BLaER1 (cell line): ENCODE data around the gene SUSD3.

Source experiments
- H3K27ac ChIP-seq: shearing (Covaris generic); formaldehyde crosslinking; 2 replicates; pipeline ENCODE4 v1.8.1; 2022
- H3K27me3 ChIP-seq: shearing (Covaris generic); formaldehyde crosslinking; 2 replicates; pipeline ENCODE4 v1.8.1; 2022
- H3K36me3 ChIP-seq: shearing (Covaris generic); formaldehyde crosslinking; 2 replicates; pipeline ENCODE4 v1.8.1; 2022
- H3K4me1 ChIP-seq: shearing (Covaris generic); formaldehyde crosslinking; 2 replicates; pipeline ENCODE4 v1.8.1; 2022
- H3K4me2 ChIP-seq: shearing (Covaris generic); formaldehyde crosslinking; 2 replicates; pipeline ENCODE4 v1.8.1; 2022
- H3K4me3 ChIP-seq: shearing (Covaris generic); formaldehyde crosslinking; 2 replicates; pipeline ENCODE4 v1.8.1; 2022
- H3K9ac ChIP-seq: shearing (Covaris generic); formaldehyde crosslinking; 2 replicates; pipeline ENCODE4 v1.8.1; 2022
- H3K9me3 ChIP-seq: shearing (Covaris generic); formaldehyde crosslinking; 2 replicates; pipeline ENCODE4 v1.8.1; 2022
- H4K20me1 ChIP-seq: shearing (Covaris generic); formaldehyde crosslinking; 2 replicates; pipeline ENCODE4 v1.8.1; 2022
- Cebpa-rat ChIP-seq: shearing (Covaris generic); IDR thresholded peaks from 2 replicates; pipeline ENCODE4 v1.8.1; 2022

Gene SUSD3

GRCh38 chr9:93036887-93037475 lies 21.5 kb upstream of the SUSD3 start:
- Histone ChIP-seq H3K27me3 (no peaks in the 10 kb centered on the region), H3K27ac (peak overlapping the region; percentile 55), H4K20me1 (no peaks in the 10 kb centered on the region), H3K4me2 (peak overlapping the region; percentile 92), H3K9me3 (no peaks in the 10 kb centered on the region), H3K4me3 (no peak overlapping the region), H3K9ac (peak overlapping the region; percentile 16; the same call in 1 of the 2 replicates), H3K4me1 (peaks cover 91% of the 10 kb centered on the region), H3K36me3 (peaks cover 20% of the 10 kb centered on the region)
- no peak for TF ChIP-seq Cebpa-rat

- Histone ChIP-seq H3K4me3 (no peak overlapping the region), H3K27me3 (no peaks in the 10 kb centered on the region), H3K36me3 (peaks cover 20% of the 10 kb centered on the region), H3K4me2 (peak overlapping the region; percentile 92), H3K9ac (peak overlapping the region; percentile 16; the same call in 1 of the 2 replicates), H3K9me3 (no peaks in the 10 kb centered on the region), H3K4me1 (peaks cover 85% of the 10 kb centered on the region), H3K27ac (peak overlapping the region; percentile 55), H4K20me1 (no peaks in the 10 kb centered on the region)
- TF ChIP-seq Cebpa-rat, result no peak
Measured at GRCh38 chr9:93037476-93037971, 21.0 kb upstream of the SUSD3 start.

- H3K4me3 ChIP-seq, result no peak overlapping the region
- H3K9ac ChIP-seq, result peak overlapping the region; percentile 27; the same call in 1 of the 2 replicates
- no peaks in the 10 kb centered on the region for H3K9me3 ChIP-seq
- H3K4me2 ChIP-seq, result peak overlapping the region; percentile 92
- peaks cover 81% of the 10 kb centered on the region for H3K4me1 ChIP-seq
- H3K27me3 ChIP-seq, result no peaks in the 10 kb centered on the region
- H3K36me3 ChIP-seq, result peaks cover 20% of the 10 kb centered on the region
- no peak for TF ChIP-seq Cebpa-rat
- no peaks in the 10 kb centered on the region for H4K20me1 ChIP-seq
- H3K27ac ChIP-seq, result no peak overlapping the region
Measured at GRCh38 chr9:93038918-93039317, 19.6 kb upstream of the SUSD3 start.

GRCh38 chr9:93039456-93039855 lies 19.0 kb upstream of the SUSD3 start:
- Histone ChIP-seq H3K4me1 (peaks cover 75% of the 10 kb centered on the region), H3K4me3 (no peak overlapping the region), H3K27ac (peak overlapping the region; percentile 64), H3K36me3 (peaks cover 16% of the 10 kb centered on the region), H3K9ac (peak overlapping the region; percentile 27; the same call in 1 of the 2 replicates), H4K20me1 (no peaks in the 10 kb centered on the region), H3K4me2 (peak overlapping the region; percentile 92), H3K27me3 (no peaks in the 10 kb centered on the region), H3K9me3 (no peaks in the 10 kb centered on the region)
- TF ChIP-seq Cebpa-rat, result no peak

GRCh38 chr9:93039976-93040375 lies 18.5 kb upstream of the SUSD3 start:
- no peak for TF ChIP-seq Cebpa-rat
- H4K20me1 ChIP-seq, result no peaks in the 10 kb centered on the region
- H3K36me3 ChIP-seq, result peaks cover 11% of the 10 kb centered on the region
- no peaks in the 10 kb centered on the region for H3K27me3 ChIP-seq
- H3K4me2 ChIP-seq, result peak overlapping the region; percentile 92
- 0 out of 2 replicates have a peak overlapping the region, but pooled peaks have one; percentile 19 for H3K9ac ChIP-seq
- H3K9me3 ChIP-seq, result 0 out of 2 replicates have a peak, but pooled peaks cover 2% of the 10 kb centered on the region
- peaks cover 70% of the 10 kb centered on the region for H3K4me1 ChIP-seq
- peak overlapping the region; percentile 64 for H3K27ac ChIP-seq
- no peak overlapping the region; the same call in 1 of the 2 replicates for H3K4me3 ChIP-seq

- peak overlapping the region; percentile 92 for H3K4me2 ChIP-seq
- peak overlapping the region; percentile 64 for H3K27ac ChIP-seq
- no peak overlapping the region; the same call in 1 of the 2 replicates for H3K4me3 ChIP-seq
- H4K20me1 ChIP-seq, result no peaks in the 10 kb centered on the region
- no peak for TF ChIP-seq Cebpa-rat
- H3K9me3 ChIP-seq, result 0 out of 2 replicates have a peak, but pooled peaks cover 4% of the 10 kb centered on the region
- H3K27me3 ChIP-seq, result no peaks in the 10 kb centered on the region
- peaks cover 7% of the 10 kb centered on the region for H3K36me3 ChIP-seq
- H3K9ac ChIP-seq, result no peak overlapping the region
- H3K4me1 ChIP-seq, result peaks cover 66% of the 10 kb centered on the region
Measured at GRCh38 chr9:93040409-93040808, 18.1 kb upstream of the SUSD3 start.

GRCh38 chr9:93041108-93041802 lies 17.2 kb upstream of the SUSD3 start:
- TF ChIP-seq Cebpa-rat, result no peak

GRCh38 chr9:93043122-93043521 lies 15.4 kb upstream of the SUSD3 start:
- no peaks in the 10 kb centered on the region for H4K20me1 ChIP-seq
- peaks cover 11% of the 10 kb centered on the region; the same call in 1 of the 2 replicates for H3K9me3 ChIP-seq
- H3K27ac ChIP-seq, result no peak overlapping the region
- peaks cover 39% of the 10 kb centered on the region for H3K4me1 ChIP-seq
- H3K9ac ChIP-seq, result no peak overlapping the region
- no peak overlapping the region for H3K4me2 ChIP-seq
- no peak overlapping the region for H3K4me3 ChIP-seq
- no peaks in the 10 kb centered on the region for H3K27me3 ChIP-seq
- H3K36me3 ChIP-seq, result no peaks in the 10 kb centered on the region
- TF ChIP-seq Cebpa-rat, result no peak

More at GRCh38 chr9:93041108-93041802, 17.2 kb upstream of the SUSD3 start:
- peaks cover 57% of the 10 kb centered on the region for H3K4me1 ChIP-seq
- no peaks in the 10 kb centered on the region for H3K27me3 ChIP-seq
- peaks cover 11% of the 10 kb centered on the region; the same call in 1 of the 2 replicates for H3K9me3 ChIP-seq
- H3K4me2 ChIP-seq, result no peak overlapping the region
- H3K27ac ChIP-seq, result no peak overlapping the region
- no peak overlapping the region for H3K9ac ChIP-seq
- H3K36me3 ChIP-seq, result no peaks in the 10 kb centered on the region
- H3K4me3 ChIP-seq, result no peak overlapping the region
- no peaks in the 10 kb centered on the region for H4K20me1 ChIP-seq

GRCh38 chr9:93045521-93045920 lies 13.0 kb upstream of the SUSD3 start:
- H3K36me3 ChIP-seq, result no peaks in the 10 kb centered on the region
- H3K9ac ChIP-seq, result no peak overlapping the region
- no peak overlapping the region for H3K4me2 ChIP-seq
- H3K9me3 ChIP-seq, result peaks cover 11% of the 10 kb centered on the region; the same call in 1 of the 2 replicates
- no peak for TF ChIP-seq Cebpa-rat
- H3K4me3 ChIP-seq, result no peak overlapping the region
- no peaks in the 10 kb centered on the region for H4K20me1 ChIP-seq
- H3K27ac ChIP-seq, result no peak overlapping the region
- H3K27me3 ChIP-seq, result no peaks in the 10 kb centered on the region
- peaks cover 28% of the 10 kb centered on the region for H3K4me1 ChIP-seq
